GM19395 (cell line): ENCODE data around the gene GABARAPL2.
A peak's percentile ranks its signal among the peaks of the same experiment; 100 is the strongest.
"Not testable (repeated sequence)": the region's sequence is repeated elsewhere in the genome, so short reads cannot be mapped to it uniquely, and the experiment has no call there.

Experiments used
- ATAC-seq: cut with Tn5 transposase; IDR thresholded peaks from one replicate; pipeline ENCODE4 v1.9.1; 2021; ENCODE audit warnings: mild to moderate bottlenecking, moderate library complexity; ENCODE audit not compliant: unreplicated experiment

Gene GABARAPL2

DNA sequence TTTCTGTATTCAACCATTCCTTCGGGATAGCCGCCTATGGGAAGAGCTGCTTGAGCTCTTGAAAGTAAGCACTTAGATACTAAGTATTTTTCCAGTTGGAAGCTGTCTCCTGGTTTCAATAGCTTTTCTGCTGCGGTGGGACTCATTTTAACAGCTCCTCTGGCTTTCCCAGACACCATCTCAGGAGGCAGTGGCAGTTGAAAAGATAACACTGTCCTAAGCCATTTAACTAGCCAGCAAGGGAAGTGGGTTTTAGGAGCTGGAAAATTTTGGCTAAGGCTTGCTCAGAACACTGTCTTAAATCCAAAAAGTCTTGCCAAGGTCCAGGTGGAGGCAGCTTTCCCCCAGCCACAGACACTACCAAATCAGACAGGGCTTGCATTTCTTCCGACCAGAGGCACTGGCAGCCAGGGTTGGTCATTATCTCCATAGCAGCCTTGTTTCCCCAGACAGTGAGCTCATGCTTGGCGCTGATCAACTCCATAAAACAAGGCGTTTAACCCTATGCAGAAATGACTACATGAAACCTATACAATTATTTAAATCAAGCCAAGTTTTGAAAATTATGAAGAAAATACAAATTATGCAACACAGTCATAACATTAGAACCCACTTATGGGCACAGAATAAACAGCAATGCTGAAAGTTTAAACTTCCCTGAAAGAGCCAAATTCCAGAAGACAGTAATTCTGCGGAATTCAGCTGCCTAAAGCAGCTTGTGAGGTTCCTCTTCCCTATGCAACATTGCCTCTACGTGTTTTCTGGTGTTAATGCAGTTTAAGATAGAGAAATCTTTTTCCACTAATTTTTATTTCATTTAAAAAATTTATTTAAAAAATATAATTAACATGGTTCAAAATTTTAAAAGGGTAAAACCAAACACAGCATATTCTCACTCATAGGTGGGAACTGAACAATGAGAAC is 25.0 kb downstream of the GABARAPL2 start:
- no peak for ATAC-seq

- ATAC-seq, result not testable (repeated sequence)
Measured at GRCh38 chr16:75591927-75592326, 25.7 kb downstream of the GABARAPL2 start.

GRCh38 chr16:75593308-75593707 is 27.1 kb downstream of the GABARAPL2 start:
- ATAC-seq, result no peak

- ATAC-seq, result no peak
Measured at GRCh38 chr16:75593825-75594820, 27.9 kb downstream of the GABARAPL2 start.

DNA sequence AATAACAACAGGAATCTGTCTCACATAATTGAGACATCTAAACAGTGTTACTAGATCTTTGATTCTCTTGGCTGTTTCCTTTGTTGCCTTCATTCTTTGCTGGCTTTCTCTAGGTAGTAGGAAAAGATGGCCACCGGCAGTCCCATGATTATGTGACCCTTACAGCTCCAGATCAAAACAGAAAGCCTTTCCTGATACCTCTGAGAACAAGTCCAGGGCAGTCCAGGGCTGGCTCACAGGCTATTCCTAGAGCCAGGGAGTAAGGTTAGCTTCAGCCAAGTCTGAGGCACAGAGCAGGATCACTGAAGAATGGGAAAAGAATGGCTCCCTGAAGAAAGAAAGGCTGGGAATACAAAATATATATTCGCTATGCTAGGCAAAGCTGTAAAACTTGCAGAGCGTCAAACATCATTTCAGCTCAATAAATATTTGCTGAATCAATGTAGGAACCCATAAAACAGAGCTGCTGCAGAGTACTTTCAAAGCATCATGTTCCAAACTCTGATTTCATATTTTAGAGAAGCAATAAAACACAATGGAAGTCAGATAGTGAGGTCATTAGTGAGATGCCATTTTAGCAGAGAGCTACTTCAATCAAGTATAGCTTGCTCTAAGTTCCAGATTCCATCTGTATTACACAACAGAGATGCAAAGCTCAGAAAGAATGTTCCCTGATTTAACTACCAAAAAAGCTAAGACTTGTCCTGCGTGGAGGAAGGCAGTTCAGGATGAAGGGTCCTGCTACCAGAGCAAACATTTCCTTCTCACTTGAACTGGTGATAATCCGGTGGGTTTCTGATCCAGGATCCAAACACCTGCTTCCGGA is 33.5 kb downstream of the GABARAPL2 start:
- ATAC-seq, result no peak

GRCh38 chr16:75603241-75603640 is 37.1 kb downstream of the GABARAPL2 start:
- no peak for ATAC-seq

DNA sequence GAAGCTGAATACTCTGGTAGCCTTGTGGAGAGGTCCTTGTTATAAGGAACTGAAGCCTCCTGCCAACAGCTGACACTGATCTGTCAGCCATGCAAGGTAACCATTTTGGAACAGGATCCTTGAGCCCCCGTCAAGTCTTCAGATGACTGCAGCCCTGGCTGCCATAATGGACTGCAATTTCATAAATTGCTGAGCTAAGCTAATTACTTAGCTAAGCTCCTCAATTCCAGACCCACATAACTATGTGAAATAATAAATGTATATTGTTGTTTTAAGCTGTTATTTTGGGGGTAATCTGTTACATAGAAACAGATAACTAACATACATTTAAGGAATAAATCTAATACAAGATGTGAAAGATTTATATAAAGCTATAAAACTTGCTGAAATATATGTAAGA is 40.3 kb downstream of the GABARAPL2 start:
- ATAC-seq, result no peak

DNA sequence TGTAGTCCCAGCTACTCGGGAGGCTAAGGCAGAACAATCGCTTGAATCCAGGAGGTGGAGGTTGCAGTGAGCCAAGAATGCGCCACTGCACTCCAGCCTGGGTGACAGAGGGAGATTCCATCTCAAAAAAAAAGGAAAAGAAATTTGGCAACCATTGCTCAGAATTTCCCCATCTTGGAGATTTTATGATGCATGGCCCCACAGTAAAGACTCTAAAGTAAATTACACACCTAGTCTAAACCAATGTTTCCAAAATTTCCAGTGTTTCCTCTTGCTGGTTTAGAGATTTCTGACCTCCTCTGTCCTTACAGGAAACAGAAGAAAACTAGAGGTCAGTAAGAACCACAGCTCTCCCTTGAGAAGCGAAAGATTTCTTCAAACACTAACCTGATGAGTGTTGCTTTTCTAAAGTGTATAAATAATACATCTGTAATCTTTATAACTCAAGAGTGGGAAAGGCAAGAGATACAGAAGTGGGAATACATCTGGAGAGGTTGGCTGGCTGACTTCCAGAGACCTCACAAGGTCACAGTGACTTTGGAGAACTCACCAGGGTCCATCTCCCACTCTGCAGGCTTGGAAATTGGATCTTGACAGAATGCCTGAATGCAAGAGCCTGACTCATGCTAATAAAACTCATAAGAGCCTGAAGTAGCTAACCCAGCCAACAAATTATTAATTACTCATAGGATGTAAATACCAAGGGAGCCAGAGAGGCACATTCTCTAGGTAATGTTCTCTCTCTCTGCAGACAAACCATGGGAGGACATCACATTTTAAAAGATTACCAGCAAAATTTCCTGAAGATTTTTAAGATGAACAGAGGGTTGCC is 48.1 kb downstream of the GABARAPL2 start:
- ATAC-seq, result no peak

DNA sequence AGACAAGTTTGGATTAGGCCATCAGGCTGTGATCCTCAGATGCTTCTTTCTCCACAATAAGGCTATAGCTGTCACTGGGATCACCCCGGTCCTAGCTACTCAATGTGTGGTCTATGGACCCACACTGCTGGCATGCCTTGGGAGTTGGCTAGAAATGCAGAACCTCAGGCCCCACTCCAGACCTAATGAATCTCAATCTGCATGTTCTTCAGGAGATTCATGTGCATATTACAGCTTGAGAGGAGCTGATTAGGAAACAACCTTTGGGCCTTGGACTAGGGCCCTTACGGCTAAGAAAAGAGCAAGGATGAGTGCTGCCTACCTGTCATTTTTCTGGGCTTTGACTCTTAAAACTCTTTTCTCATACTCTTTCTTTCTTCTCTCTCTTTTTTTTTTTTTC is 49.4 kb downstream of the GABARAPL2 start:
- ATAC-seq, result no peak

GRCh38 chr16:75616521-75617010 is 50.4 kb downstream of the GABARAPL2 start:
- no peak for ATAC-seq

DNA sequence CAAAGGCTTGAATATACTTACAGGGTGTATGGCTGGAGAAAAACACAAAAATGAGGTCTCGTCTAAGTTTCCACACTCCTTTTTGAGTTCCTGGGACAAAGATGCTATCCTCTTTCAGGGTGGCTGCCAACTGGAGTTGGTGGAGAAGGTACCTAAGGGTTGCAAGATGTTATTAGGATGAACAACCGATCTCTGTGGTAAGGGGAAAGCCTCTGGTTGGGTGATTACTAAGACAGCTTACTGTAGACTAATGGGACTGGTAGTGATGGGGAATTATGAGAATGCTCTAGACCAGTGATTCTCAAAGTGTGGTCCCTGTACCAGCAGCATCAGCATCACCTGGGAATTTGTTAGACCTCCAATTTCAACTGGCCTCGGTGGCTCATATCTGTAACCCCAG is 50.9 kb downstream of the GABARAPL2 start:
- no peak for ATAC-seq

GRCh38 chr16:75618780-75619179 is 52.6 kb downstream of the GABARAPL2 start:
- ATAC-seq, result no peak

GRCh38 chr16:75620326-75621169 is 54.4 kb downstream of the GABARAPL2 start:
- no peak for ATAC-seq

GRCh38 chr16:75621170-75621477 is 54.9 kb downstream of the GABARAPL2 start:
- ATAC-seq, result no peak

- ATAC-seq, result peak; percentile 90
Measured at GRCh38 chr16:75622761-75623605, 56.8 kb downstream of the GABARAPL2 start, which contains the start of gene ADAT1. TSS of gene ADAT1 (minus strand) at chr16:75623281. CDS start at chr16:75620799, 2,482 bp downstream.

DNA sequence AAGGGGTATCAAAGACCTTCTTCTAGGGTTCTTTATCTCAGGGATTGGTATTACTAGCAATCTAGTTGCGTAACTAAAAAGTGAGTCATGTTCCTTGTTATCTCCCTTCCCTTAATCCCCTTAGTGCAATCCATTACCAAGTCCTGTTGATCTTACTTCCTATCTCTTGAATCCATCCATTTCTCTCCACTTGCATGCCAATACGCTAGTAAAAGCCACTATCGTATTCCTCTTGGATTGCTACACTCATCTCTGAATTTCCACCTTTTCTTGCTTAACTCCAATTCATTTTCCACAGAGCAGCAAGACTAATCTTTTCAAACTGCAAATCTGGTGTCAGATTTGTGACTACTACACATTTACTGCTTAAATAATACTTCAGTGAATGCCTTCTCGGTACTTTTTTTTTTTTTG is 58.7 kb downstream of the GABARAPL2 start:
- ATAC-seq, result no peak

DNA sequence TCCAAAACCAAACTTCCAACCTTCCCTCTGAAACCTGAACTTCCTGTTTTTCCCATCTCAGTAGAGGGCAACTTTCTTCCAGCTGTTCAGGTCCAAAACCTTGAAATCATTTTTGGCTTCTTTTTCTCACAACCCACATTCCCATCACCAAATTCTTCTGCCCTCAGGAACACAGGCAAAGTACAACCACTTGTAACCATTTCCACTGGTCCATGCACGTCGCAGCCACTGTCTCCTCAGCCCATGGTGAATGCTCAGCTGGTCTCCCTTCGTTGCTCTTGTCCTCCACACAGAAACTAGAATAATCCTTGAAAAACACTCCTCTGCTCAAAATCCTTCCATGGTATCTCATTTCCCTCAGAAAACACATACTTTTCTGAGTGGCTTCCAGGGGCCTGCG is 60.6 kb downstream of the GABARAPL2 start:
- no peak for ATAC-seq
